CD4-positive, alpha-beta T cell treated with Interleukin-15 for 4 hours (primary cell): ENCODE results near the gene NAXD.
"Not testable (repeated sequence)": the region's sequence is repeated elsewhere in the genome, so short reads cannot be mapped to it uniquely, and the experiment has no call there.

Experiments used
- DNase-seq: peaks from one replicate; pipeline ENCODE4 v3.0.0-alpha.2; 2020; ENCODE audit warnings: low spot score

Gene NAXD

DNA sequence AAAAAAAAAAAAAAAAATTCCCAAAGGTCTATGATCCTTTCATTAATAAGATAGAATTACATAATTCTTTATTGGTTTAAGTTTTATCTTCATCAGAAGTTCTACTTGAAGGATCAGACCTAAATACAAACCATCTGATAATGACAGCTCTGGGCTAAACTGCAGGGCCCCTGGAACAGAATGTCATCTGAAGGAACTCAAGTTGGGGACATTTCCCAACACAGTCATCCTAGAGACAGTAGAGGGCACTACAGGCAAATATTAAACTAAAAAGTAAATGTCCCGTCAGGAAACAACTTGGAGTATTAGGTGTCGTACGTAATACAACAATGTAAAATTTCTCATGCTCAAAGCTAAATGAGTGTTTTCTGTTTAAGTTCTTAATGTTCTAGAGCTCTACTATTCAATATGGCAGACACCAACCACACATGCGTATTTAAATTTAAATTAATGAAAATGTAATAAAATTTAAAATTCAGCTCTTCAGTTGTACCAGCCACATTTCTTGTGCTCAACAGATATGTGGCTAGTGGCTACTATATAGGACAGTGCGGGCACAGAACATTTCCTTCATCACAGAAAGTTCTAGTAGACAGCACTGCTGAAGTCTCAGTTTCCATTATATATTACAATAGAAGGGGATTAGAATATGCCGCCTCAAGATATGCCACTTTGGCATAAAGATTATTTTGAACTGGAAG is 21.8 kb upstream of the NAXD start:
- peak; percentile 37 for DNase-seq

GRCh38 chr13:110597041-110597689 is 18.2 kb upstream of the NAXD start:
- no peak for DNase-seq

DNA sequence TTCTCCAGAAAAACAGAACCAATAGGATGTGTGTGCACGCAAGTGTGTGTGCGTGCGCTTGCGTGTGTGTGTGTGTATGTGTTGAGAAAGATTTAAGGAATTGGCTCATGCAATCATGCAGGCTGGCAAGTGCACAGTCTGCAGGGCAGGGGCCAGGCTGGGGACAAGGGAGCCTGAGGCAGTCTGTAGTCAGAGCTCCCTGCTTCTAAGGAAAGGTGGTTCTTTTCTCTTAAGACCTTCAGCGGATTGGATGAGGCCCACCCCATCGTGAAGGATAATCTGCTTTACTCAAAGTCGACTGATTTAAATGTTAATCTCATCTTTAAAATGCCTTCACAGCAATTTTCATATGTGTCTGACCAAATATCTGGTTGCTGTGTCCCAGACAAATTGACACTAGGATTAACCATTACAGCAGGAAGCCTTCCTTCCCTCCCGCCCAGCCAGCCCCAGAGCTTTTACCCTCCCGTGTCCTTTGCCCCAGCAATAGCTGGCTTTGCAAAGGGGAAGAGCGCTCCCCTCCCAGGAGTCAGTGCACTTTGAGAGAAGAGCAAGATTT is 15.0 kb upstream of the NAXD start:
- DNase-seq = no peak

- no peak for DNase-seq
Measured at GRCh38 chr13:110600980-110601379, 14.4 kb upstream of the NAXD start.

DNA sequence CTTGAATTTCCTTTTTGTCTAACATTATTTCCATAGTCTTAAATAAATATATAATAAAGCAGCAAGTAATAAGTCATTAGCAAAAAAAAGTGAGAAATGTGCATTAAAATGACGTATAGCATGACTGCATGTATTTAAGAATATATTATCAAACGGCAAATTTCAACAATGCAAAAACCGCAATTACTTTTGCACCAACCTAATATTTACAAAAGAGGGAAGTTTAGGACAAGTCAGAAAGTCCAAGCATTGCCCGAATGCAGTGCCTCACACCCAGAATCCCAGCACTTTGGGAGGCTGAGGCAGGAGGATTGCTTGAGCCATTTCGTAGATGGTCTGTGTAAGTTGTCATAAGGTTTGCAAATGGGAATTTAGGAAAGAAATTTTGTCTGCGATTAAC is 10.2 kb upstream of the NAXD start:
- DNase-seq = no peak

- not testable (repeated sequence) for DNase-seq
Measured at GRCh38 chr13:110606281-110606680, 9.1 kb upstream of the NAXD start.

GRCh38 chr13:110607675-110608224 is 7.6 kb upstream of the NAXD start:
- no peak for DNase-seq

DNA sequence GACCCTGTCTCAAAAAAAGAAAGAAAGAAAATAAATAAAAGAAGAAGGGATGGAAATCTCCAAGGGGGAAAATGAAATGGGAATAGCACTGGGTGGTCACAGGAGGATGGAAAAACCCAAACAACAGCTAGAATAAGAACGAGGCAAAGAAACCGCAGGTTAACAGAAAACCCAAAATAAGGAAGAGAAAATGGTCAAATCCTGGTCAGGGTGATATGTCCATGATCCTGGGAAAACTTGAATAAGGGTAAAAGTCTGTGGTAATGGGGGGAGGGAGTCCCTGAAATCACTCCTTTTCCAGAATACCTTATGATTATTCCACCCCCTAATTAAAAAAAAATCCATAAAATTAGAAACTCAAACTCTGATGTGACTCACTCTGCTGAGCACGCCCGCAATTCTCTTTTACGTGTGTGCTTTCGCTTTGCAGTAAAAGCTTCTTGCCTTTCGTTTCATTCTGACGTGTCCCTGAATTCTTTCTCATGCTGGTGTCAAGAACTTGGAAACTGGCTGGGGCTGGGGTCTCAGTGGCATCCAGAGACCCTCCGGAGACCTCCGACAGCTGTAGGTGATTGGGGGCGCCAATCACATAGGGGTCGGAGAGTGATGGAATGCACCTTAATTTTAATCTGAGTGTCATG is 4.3 kb upstream of the NAXD start:
- no peak for DNase-seq

DNA sequence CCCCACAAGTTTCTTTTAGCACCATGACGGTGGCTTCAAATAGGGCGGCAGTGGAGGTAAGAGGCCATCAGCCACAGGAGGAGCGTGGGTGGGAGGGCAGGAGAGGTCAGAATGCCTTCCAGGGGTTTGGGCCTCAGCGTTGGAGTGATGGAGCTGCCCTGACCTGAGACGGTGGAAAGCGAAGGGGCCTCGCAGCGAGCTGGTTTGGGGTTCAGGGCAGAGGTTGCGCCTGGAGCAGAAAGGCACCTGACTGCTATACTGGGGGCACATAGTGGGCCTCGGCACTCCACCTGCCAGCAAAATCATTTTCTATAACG is 382 bp upstream of the NAXD start:
- DNase-seq = no peak

DNA sequence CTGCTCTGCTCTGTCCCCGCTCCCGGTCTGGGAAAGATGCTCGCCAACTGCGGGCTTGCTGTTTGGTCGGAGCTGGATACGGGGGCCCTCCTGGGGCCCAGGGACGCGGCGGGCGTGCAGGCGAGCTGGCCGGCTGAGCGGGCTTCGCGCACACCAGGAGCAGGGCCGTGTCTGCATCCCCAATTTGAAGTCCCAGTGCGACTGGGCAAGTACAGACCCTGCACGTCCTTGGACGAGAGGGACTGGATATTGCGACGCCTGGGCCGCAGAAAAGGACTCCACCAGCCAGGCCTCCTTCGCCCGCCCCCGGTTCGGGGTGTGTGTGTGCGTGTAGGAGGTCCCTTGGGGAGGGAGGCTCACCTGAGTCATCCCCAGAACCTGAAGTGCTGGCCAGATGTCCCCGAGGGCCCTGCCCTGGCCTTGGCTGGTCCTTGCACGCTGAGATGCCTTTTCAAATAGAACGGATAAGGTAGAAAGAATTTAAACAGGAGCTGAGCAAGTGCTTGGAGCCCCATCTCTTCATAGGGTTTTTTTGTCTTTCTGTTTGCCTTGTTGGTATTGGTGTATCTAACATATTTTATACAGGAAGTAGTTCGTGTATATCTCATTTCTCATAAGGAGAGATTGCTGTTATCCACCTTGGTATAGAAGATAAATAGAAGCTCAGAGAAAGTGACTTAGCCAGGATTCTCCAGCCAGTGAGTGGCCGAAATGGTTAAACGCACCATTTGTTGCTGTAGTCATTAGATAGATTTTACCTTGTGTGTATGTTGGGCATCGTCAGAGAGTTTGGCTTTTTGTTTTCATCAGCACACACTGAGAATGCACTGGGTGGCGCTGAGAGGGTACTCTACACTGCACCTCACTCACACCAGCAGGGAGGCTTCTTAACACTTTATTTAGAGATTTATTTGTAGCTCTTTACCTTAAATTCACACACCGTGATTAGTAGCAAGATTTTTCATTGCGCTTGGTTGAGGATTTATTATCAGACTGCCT is 1.1 kb downstream of the NAXD start:
- peak; percentile 17 for DNase-seq

GRCh38 chr13:110617321-110618072 is 2.2 kb downstream of the NAXD start:
- DNase-seq = no peak

GRCh38 chr13:110618167-110618566 is 2.8 kb downstream of the NAXD start:
- no peak for DNase-seq

DNA sequence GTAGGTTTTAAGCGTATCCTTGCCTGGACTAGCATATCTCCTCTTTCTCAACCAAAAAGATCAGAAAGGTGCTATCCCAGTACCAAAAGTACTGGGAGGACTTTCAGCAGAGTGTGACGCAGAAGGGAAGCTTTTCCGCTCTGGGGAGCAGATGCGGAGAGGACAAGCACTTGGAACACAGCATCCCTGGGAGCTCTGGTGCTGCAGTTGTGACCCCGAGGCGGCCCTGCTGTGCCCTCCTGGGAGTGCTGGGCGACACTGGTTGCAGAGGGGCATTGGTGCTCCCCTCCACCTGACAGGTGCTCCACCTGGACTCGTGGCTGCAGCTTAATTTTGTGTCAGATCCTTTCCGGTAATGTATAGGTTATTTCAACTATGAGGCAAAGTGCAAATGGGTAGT is 3.4 kb downstream of the NAXD start:
- no peak for DNase-seq

DNA sequence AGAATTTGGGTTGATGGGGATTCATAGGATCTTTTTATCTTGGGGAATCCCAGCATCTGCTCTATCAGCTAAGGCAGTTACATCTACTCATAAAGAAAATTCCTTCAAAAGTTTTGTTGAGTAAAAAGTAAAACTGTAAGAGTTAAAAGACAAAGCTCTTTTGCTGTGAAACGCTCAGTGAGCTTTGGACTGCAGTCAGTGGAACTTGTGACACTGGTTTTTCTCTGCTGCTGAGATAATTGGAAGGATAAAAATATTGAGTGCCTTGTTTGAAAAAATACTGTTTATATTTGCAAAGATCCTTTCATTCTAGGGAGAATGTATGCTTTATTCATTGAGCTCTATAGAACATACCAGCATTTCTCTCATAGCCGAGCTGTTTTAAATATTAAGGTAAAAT is 5.3 kb downstream of the NAXD start:
- DNase-seq = no peak

- DNase-seq = no peak
Measured at GRCh38 chr13:110624766-110625756, 9.7 kb downstream of the NAXD start.

- DNase-seq = no peak
Measured at GRCh38 chr13:110625771-110626321, 10.5 kb downstream of the NAXD start.

DNA sequence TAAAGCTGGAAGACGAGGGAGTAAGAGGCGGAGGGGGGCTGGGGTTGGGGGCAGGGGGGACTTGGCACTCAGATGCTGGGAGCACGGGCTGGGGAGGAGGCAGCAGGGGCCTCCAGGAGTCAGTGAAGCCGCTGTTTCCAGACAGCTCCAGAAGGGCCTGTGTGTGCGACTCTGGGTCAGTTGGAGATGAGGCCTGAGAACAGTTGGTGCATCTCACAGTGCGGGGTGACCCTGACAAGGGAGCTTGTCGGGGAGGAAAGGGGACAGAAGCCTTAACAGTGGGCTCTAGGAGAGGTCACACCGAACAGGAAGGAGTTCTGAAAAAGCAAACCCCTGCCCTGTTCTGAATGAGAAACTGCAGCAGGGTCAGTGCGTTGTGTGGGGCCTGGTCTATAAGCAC is 11.2 kb downstream of the NAXD start:
- DNase-seq = no peak

DNA sequence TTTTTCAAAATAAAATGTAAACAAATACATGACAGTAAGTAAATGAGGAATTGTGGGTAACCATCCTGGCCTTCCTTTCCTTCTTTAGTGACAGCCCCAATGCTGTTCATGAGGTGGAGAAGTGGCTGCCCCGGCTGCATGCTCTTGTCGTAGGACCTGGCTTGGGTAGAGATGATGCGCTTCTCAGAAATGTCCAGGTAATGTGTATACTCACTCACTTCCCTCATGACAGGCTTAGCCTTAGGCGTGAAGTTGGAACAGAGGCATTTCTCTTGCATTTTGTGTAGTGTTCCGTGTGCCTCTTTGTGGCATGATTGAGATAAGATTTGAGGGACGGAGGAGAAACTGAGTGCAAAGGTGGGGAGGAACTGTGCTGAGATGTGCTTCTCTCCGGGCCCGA is 12.0 kb downstream of the NAXD start:
- no peak for DNase-seq

GRCh38 chr13:110627761-110628476 is 12.6 kb downstream of the NAXD start:
- no peak for DNase-seq
